Endothelial cell of coronary artery (primary cell): ENCODE data around the gene GCC1. TPM values are rescaled to one million over a fixed set of nuclear protein-coding genes. Genes with fewer than 3 reads are reported as not detected.

Experiments
- total RNA-seq: library from RNA; depleted of rRNA; stranded (reverse); fragments of >200 nt; gene quantifications from 2 replicates; pipeline ENCODE4 v1.2.3, GENCODE V29; 2014

GCC1 gene
- 19.4 and 25.1 TPM in 2 replicates for total RNA-seq

GRCh38 chr7:127585044-127585953 lies at the start of gene GCC1:
Gene GCC1, minus strand, starts transcription at chr7:127585596. Its CDS starts 414 bp downstream, at chr7:127585182.

DNA sequence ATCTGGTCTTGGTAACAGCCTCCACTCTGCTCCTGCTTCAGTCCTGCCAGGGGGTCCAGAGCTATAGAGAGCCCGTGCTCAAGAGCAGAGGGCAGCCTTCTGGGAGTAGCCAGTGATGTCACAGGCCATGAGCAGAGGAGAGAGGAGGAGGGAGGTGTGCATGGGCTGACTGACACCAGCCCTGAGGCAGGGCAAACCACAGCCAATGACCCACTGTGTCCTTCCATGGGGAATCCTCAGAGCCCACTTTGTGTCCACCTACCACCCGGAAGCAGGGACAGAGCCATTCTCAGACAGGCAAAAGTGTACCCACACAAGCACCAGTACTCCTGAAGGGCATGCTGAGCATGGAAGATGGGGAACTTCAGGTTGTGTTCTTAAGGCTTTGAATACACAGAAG lies 32.6 kb upstream of the GCC1 start, which contains the start of gene PAX4:
Gene PAX4 (minus strand): TSS at position 101 of the 400 bp plus-strand sequence. CDS start 2,214 bp downstream, outside the sequence.

DNA sequence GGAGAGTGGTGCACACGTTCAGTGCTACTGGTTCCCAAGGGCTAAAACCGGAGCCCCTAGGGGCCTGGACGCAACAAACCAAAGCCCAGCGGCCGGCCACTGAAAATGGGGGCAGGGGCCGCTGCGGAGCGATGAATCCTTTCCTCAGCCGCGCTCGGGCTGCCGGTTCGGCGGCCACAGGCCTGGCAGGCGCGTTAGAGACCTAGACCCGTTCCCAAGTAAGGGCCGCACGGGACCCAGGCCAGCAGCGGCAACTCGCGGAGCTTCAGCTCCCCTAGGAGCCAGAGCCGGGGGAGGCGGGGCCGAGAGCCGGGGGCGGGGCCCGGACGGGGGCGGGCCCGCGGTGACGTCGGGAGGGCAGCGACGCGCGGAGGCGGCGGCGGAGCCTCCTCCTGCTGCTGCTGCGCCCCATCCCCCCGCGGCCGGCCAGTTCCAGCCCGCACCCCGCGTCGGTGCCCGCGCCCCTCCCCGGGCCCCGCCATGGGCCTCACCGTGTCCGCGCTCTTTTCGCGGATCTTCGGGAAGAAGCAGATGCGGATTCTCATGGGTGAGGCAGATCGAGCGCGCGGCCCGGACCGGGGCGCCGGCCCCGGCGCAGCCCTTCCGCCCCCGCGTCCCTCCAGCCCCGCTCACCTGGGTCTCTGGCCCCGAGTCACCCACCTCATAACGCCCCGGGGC lies 2.8 kb upstream of the GCC1 start, which contains the start of gene ARF5:
Gene ARF5 (plus strand): TSS at position 393 of the 678 bp plus-strand sequence. CDS start 88 bp downstream, at position 481.

Other genes with a start within 250 kb of the GCC1 start
- 8.5 and 13.1 TPM in 2 replicates for gene ZNF800, start 192.9 kb downstream of the GCC1 start, total RNA-seq
- gene ARF5, start 2.8 kb upstream of the GCC1 start, total RNA-seq, result 131 and 142 TPM in 2 replicates
- 0.45 and 0.47 TPM in 2 replicates for gene FSCN3, start 8.1 kb upstream of the GCC1 start, total RNA-seq
- gene PAX4, start 32.5 kb upstream of the GCC1 start, total RNA-seq, result not detected in 2 replicates
- gene SND1, start 66.6 kb upstream of the GCC1 start, total RNA-seq, result 212 and 229 TPM in 2 replicates